WTC11 (cell line): ENCODE data around the gene PIAS2. TPM values are rescaled to one million over a fixed set of nuclear protein-coding genes. Genes with fewer than 3 reads are reported as not detected.

Source experiments
- ATAC-seq: fragments of 200-7000 bp; cut with Tn5 transposase; 2 replicates; pipeline ENCODE4 v1.10.0; 2021; ENCODE audit warnings: mild to moderate bottlenecking, moderate library complexity
- CTCF ChIA-PET: fragments of 300-600 bp; sonication (Branson Sonifier 250); formaldehyde crosslinking; loops from one replicate; lab custom pipeline; 2021; ENCODE audit warnings: antibody characterized with exemption; lab: Charles Lee
- POLR2A ChIA-PET: fragments of 350-600 bp; sonication (Branson Sonifier 250); formaldehyde crosslinking; loops from one replicate; lab custom pipeline; 2021; ENCODE audit warnings: antibody characterized with exemption; lab: Charles Lee
- DNase-seq: peaks from one replicate; pipeline ENCODE4 v3.0.0; 2021; ENCODE audit warnings: low spot score
- H3K27ac Mint-ChIP-seq: 2 replicates; pipeline ENCODE4 v1.8.0; 2021; ENCODE audit warnings: mixed read lengths
- H3K27me3 Mint-ChIP-seq: 2 replicates; pipeline ENCODE4 v1.8.0; 2021; ENCODE audit warnings: low read depth, mild to moderate bottlenecking, moderate library complexity, mixed read lengths
- H3K36me3 Mint-ChIP-seq: 2 replicates; pipeline ENCODE4 v1.8.0; 2021; ENCODE audit warnings: mixed read lengths
- H3K4me1 Mint-ChIP-seq: 2 replicates; pipeline ENCODE4 v1.8.0; 2022; ENCODE audit warnings: mixed read lengths
- H3K4me3 Mint-ChIP-seq: 2 replicates; pipeline ENCODE4 v1.8.0; 2021; ENCODE audit warnings: mild to moderate bottlenecking, moderate library complexity, mixed read lengths
- H3K9me3 Mint-ChIP-seq: 2 replicates; pipeline ENCODE4 v1.8.0; 2021; ENCODE audit warnings: mixed read lengths
- AFF4 ChIP-seq: sonication (generic); formaldehyde crosslinking; IDR thresholded peaks from 2 replicates; pipeline ENCODE4 v1.8.1; 2023; ENCODE audit warnings: mild to moderate bottlenecking, missing genetic modification reagents, borderline replicate concordance
- CDX4 ChIP-seq: fragments of 250-450 bp; sonication (Bioruptor Pico); IDR thresholded peaks from 2 replicates; pipeline ENCODE4 v1.9.0; 2021; ENCODE audit warnings: moderate library complexity, mild to moderate bottlenecking, inconsistent platforms, borderline replicate concordance
- CREB1 ChIP-seq: sonication (generic); formaldehyde crosslinking; IDR thresholded peaks from 2 replicates; pipeline ENCODE4 v1.8.0; 2023; ENCODE audit warnings: mild to moderate bottlenecking, missing genetic modification reagents
- ERG ChIP-seq: fragments of 250-450 bp; sonication (Bioruptor Pico); IDR thresholded peaks from 2 replicates; pipeline ENCODE4 v1.8.0; 2021; ENCODE audit warnings: mild to moderate bottlenecking
- ESRRA ChIP-seq: sonication (generic); formaldehyde crosslinking; IDR thresholded peaks from 2 replicates; pipeline ENCODE4 v1.8.1; 2022; ENCODE audit warnings: mild to moderate bottlenecking, missing genetic modification reagents, borderline replicate concordance
- FOXK1 ChIP-seq: sonication (generic); formaldehyde crosslinking; IDR thresholded peaks from 2 replicates; pipeline ENCODE4 v1.8.0; 2022; ENCODE audit warnings: mild to moderate bottlenecking, moderate library complexity, missing genetic modification reagents
- JUN ChIP-seq: sonication (generic); formaldehyde crosslinking; IDR thresholded peaks from 2 replicates; pipeline ENCODE4 v1.8.0; 2023; ENCODE audit warnings: mild to moderate bottlenecking, missing genetic modification reagents
- MAX ChIP-seq: sonication (generic); formaldehyde crosslinking; IDR thresholded peaks from 2 replicates; pipeline ENCODE4 v1.8.0; 2022; ENCODE audit warnings: mild to moderate bottlenecking, missing genetic modification reagents
- MYBL2 ChIP-seq: sonication (generic); formaldehyde crosslinking; IDR thresholded peaks from 2 replicates; pipeline ENCODE4 v1.8.1; 2023; ENCODE audit warnings: mild to moderate bottlenecking, moderate library complexity, missing genetic modification reagents
- NFE2L1 ChIP-seq: sonication (generic); formaldehyde crosslinking; IDR thresholded peaks from 2 replicates; pipeline ENCODE4 v1.8.1; 2023; ENCODE audit warnings: missing genetic modification reagents
- OVOL2 ChIP-seq: fragments of 250-450 bp; sonication (Bioruptor Pico); IDR thresholded peaks from 2 replicates; pipeline ENCODE4 v1.9.0; 2021; ENCODE audit warnings: mild to moderate bottlenecking, borderline replicate concordance
- SP1 ChIP-seq: sonication (generic); formaldehyde crosslinking; conservative IDR thresholded peaks from 2 replicates; pipeline ENCODE4 v1.8.1; 2022; ENCODE audit warnings: missing genetic modification reagents
- TCF7 ChIP-seq: sonication (generic); formaldehyde crosslinking; IDR thresholded peaks from 2 replicates; pipeline ENCODE4 v1.8.0; 2022; ENCODE audit warnings: mild to moderate bottlenecking, low read depth, missing genetic modification reagents, moderate library complexity
- TEAD4 ChIP-seq: sonication (generic); formaldehyde crosslinking; IDR thresholded peaks from 2 replicates; pipeline ENCODE4 v1.8.0; 2022; ENCODE audit warnings: mild to moderate bottlenecking, missing genetic modification reagents
- ZNF138 ChIP-seq: sonication (generic); formaldehyde crosslinking; conservative IDR thresholded peaks from 2 replicates; pipeline ENCODE4 v1.8.1; 2022; ENCODE audit warnings: mild to moderate bottlenecking, moderate library complexity, missing genetic modification reagents
- ZSCAN18 ChIP-seq: fragments of 250-450 bp; sonication (Bioruptor Pico); IDR thresholded peaks from 2 replicates; pipeline ENCODE4 v2.1.2; 2022; ENCODE audit warnings: mild to moderate bottlenecking, moderate library complexity
- total RNA-seq: library from RNA; stranded (reverse); gene quantifications from 3 replicates; pipeline ENCODE4 v1.2.3, GENCODE V29; 2021

Gene PIAS2
- total RNA-seq, 1 experiment from 2014 or later, result 50.7 TPM

- Mint-ChIP-seq H3K4me1 (peaks cover 56% of the 10 kb centered on the region), H3K36me3 (no peaks in the 10 kb centered on the region; the same call in 1 of the 2 replicates), H3K27me3 (no peaks in the 10 kb centered on the region), H3K27ac (peak overlapping the region; percentile 100), H3K4me3 (peak overlapping the region; percentile 80)
- ChIA-PET CTCF (interaction anchor here (0.8 to 1.4 kb wide), 6 partner anchors 18 to 637 kb away, joined by 3 to 6 read pairs (median 4); no protein-coding TSS in a partner anchor), POLR2A (interaction anchor here (1.1 kb wide), 1 partner anchor 23 kb away, joined by 3 read pairs; no protein-coding TSS in a partner anchor)
- DNase-seq, result peak; percentile 81
- TF ChIP-seq AFF4 (CRISPR knock-in tag), result 0 out of 2 replicates have a peak, but pooled peaks have one; percentile 49
- TF ChIP-seq NFE2L1, result peak; percentile 56; the same call in 1 of the 2 replicates
- no peak for TF ChIP-seq ZSCAN18
- no peak for TF ChIP-seq CDX4 (CRISPR knock-in tag)
- TF ChIP-seq OVOL2 (CRISPR knock-in tag), result no peak
- TF ChIP-seq ERG (CRISPR knock-in tag), result no peak
- TF ChIP-seq JUN (CRISPR knock-in tag), result no peak
- no peak for TF ChIP-seq TEAD4 (CRISPR knock-in tag)
- peak; percentile 99 for TF ChIP-seq ESRRA (CRISPR knock-in tag)
- TF ChIP-seq ZNF138, result 0 out of 2 replicates have a peak, but pooled peaks have one; percentile 14
- peak; percentile 24; the same call in 1 of the 2 replicates for TF ChIP-seq SP1
- TF ChIP-seq CREB1 (CRISPR knock-in tag), result 0 out of 2 replicates have a peak, but pooled peaks have one; percentile 48
- peak; percentile 8; the same call in 1 of the 2 replicates for TF ChIP-seq MYBL2
- TF ChIP-seq MAX, result peak; percentile 50
- TF ChIP-seq FOXK1 (CRISPR knock-in tag), result no peak; the same call in 1 of the 2 replicates
- TF ChIP-seq TCF7 (CRISPR knock-in tag), result no peak
- TF ChIP-seq, all 79 proteins: peak for 8
- peak; percentile 74 for ATAC-seq
- H3K9me3 Mint-ChIP-seq, result no peaks in the 10 kb centered on the region
These were observed 695 bp upstream of the PIAS2 start for GRCh38 chr18:46917803-46918600.
